GM12801 (cell line): ENCODE measurements around the gene SUN5.

Source experiments
- TF ChIP-seq, protein P1 (sequence below): IDR thresholded peaks from one replicate; pipeline ENCODE4 v1.5.1; 2011; ENCODE audit warnings: control low read depth; ENCODE audit not compliant: insufficient read length; ENCODE audit errors: extremely low read depth

SUN5 gene

DNA sequence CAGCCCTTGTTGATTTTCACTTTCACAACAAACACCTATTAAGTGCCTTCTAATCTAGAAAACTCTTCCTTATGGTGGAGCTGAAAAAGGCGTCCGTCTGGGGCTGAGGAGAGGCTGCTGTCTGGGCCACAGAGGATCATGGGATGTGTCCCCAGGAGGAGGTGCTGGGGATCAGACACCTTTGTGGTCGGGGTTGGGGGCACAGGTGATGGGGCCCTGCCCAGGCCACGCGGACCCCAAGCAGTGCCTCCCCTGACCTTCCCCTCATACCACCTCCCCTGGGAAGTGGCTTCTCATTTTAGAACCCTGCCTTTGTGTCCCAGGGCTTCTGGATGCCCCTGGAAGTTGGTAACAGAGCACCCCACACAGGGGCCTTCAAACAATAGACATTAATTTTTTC, 41.1 kb downstream of the SUN5 start:
- TF ChIP-seq, protein P1, sequence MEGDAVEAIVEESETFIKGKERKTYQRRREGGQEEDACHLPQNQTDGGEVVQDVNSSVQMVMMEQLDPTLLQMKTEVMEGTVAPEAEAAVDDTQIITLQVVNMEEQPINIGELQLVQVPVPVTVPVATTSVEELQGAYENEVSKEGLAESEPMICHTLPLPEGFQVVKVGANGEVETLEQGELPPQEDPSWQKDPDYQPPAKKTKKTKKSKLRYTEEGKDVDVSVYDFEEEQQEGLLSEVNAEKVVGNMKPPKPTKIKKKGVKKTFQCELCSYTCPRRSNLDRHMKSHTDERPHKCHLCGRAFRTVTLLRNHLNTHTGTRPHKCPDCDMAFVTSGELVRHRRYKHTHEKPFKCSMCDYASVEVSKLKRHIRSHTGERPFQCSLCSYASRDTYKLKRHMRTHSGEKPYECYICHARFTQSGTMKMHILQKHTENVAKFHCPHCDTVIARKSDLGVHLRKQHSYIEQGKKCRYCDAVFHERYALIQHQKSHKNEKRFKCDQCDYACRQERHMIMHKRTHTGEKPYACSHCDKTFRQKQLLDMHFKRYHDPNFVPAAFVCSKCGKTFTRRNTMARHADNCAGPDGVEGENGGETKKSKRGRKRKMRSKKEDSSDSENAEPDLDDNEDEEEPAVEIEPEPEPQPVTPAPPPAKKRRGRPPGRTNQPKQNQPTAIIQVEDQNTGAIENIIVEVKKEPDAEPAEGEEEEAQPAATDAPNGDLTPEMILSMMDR = no peak

DNA sequence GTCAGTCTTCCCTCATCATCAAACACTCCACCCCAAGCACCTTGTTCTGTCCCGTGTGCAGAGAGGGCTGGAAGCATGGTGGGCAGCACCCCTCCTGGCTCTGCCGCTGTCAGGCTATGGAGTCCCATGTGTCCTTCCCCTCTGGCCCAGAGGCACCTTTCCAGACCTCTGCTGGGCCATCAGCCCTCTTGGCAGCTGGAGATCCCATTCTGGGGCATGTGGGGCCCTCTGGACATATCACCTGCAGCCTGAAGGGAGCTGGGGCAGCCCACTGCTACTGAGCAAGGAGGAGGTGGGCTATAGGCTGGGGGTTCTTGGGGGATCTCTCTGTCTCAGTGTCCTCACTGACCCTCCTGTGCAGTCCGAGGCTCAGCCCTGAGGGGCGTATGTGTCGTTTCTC, 42.2 kb downstream of the SUN5 start:
- TF ChIP-seq, protein P1 = no peak

DNA sequence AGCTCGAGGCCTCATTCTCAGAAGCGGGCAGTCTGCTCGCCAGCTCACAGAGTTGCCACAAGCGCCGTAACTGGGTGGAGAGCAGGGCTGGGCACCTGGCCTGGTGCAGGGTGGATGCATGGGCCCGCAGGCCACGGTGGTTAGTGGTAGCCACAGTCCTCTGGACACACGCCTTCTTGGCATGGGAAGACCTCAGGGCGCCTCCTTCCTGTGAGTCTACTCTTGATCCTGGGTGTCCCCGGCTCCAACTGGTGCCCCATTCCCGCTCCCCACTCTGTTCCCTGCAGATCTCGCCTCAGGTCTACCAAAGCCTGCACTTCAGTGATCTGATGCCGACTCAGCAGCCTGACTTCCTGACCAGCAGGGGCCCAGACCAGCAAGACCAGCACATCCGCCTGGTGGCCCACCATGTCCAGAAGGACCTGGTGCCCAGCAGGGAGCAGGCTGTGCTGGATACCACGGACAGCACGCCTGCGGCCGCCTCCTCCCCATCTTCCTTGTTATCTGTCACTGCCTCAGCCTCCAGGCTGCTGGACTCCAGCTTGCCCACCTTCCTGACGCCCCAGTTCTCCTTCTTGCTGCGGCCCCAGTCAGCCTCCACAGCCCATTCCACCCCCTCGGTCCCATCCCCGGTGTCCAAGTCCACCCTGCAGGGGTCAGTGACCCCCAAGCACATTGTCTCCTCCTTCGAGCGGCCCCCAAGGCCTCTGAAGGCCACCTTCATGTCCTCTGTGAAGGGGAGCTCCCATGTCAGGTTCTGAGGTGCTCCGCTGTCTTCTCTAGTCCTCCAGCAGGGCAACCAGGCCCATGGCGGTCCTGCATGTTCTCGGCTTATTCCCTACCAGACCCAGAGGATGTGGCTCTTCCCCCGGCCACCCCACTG, 43.1 kb downstream of the SUN5 start:
- TF ChIP-seq, protein P1 = no peak

DNA sequence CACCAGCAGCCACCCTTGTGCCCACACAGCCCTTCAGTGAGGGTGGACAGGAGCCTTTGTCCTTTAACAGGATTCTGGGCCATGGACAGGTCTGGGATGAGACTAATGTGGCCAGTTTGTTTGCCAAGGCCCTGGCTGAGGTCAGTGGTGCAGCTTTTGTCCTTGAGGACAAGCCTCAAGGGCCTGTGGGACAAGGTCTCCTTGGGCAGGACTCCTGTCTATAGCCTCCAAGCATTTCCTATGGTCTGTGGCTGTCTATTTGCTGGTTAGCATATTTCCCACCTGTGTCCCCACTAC, 44.1 kb downstream of the SUN5 start:
- TF ChIP-seq, protein P1 = no peak

DNA sequence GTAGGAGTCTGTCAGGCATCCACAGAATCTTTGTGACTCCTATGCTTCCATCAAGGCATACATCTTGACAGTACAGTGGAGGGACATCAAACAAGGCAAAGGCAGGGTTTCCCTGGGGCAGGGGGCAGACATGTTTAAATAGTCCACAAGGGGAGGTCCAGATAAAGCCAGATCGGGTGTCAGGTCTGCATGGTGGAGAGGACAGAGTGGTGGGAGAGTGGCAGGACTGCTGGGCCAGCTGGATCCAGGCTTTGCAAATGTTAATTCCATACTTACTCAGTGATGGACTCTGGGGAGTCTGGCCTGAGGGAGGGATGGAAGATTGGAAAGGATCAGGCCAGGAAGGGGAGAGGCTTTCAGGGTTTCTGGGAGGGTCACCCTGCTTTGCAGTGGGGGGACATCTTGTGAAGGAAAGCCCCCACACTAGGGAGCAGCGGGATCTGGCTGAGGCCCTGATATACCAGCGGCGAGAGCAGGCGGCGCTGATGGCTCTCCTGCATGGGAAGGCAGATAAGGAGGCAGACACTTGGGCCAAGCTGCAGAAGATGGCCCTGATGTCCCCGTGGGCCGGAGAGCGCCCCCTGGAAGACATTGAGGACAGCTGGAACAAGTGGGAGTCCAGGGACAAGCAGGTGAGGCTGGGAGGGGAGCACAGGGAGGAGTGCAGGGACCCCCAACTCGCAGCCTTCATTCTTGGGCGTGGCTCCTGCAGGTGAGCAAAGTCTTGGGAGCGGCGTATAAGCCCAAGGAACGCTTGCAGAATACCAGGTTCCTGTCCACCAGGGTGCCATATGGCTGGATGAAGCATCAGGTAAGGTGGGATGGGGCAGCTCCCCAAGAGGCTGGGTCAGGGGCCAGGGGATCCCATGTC, 44.6 kb downstream of the SUN5 start:
- TF ChIP-seq, protein P1 = no peak

DNA sequence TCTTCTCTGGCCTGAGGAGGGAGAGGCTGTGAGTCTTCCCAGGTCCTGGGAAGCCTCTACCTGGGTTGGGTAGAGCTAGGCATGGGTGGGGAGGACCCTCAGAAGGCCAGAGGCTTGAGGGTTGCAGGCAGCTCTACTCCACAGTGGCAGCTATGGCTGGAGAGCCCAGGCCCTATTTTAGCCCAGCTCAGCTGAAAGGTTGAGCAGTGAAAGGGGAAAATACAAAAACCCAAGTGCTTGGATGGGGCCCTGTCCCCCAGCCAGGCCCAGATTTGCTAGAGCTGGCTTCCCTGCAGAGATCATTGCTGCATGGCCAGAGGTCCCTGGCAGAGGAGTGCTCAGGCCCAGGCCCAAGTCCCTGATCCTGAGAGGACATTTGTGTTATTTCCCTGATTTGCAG, 45.7 kb downstream of the SUN5 start:
- TF ChIP-seq, protein P1 = no peak

DNA sequence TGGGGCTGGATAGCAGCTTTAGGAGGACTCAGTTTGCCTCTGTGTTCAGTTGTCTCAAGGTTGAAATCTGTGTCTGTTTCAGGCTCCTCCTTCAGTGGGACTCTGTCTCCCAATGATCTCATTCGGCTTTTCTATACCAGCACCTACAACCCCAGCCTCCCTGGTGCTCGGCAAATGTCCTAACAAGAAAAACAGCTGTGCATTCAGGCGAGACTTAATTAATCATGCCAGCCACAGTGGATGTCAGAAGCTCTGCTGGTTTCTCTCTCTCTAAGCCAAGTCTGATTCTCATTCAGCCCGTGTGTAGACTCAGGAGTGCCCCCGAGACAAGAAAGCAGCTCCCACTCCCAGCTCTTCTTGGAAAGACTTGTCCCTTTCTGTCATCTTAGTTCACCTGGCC, 46.8 kb downstream of the SUN5 start:
- TF ChIP-seq, protein P1 = no peak
